Fibroblast of skin of scalp (primary cell): ENCODE data around the gene GAPVD1.
"Not testable (repeated sequence)": the region's sequence is repeated elsewhere in the genome, so short reads cannot be mapped to it uniquely, and the experiment has no call there.

Experiments used
- DNase-seq: peaks from one replicate; pipeline ENCODE4 v3.0.0-alpha.2; 2013

The GAPVD1 gene

DNA sequence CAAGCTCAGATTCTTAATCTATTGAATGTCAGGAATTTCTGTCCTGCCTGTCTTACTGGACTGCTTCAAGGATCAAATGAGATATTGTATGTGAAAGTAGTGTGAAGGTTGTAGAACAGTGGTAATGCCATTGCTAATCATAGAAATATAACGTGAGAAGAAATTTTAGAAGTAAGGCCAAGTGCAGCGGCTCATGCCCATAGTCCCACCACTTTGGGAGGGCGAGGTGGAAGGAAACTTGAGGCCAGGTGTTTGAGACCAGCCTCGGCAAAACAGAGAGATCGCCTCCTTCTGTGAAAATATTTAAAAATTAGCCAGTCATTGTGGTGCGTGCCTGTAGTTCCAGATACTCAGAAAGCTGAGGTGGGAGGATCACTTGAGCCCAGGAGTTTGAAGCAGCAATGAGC, 15.4 kb upstream of the GAPVD1 start:
- no peak for DNase-seq

DNA sequence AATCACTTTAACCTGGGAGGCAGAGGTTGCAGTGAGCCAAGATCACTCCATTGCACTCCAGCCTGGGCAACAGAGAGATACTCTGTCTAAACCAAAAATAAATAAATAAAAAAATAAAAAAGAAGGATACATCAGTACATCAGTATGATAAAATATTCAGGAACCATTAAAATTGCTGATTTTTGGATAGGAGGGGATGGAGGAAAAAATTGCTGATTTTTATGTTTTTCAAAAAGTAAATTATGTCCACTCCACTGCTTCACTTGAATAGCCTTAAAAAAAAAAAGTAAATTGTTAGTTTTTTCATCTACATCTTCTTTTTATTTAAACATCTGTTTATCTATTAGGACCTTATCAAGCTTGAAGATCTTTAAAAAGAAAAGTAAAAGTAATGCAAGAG, 7.4 kb upstream of the GAPVD1 start:
- DNase-seq = no peak

- no peak for DNase-seq
Observed at GRCh38 chr9:125255781-125256391, 5.7 kb upstream of the GAPVD1 start.

GRCh38 chr9:125258160-125258785, 3.4 kb upstream of the GAPVD1 start:
- no peak for DNase-seq

- DNase-seq = no peak
Observed at GRCh38 chr9:125258832-125259534, 2.6 kb upstream of the GAPVD1 start.

DNA sequence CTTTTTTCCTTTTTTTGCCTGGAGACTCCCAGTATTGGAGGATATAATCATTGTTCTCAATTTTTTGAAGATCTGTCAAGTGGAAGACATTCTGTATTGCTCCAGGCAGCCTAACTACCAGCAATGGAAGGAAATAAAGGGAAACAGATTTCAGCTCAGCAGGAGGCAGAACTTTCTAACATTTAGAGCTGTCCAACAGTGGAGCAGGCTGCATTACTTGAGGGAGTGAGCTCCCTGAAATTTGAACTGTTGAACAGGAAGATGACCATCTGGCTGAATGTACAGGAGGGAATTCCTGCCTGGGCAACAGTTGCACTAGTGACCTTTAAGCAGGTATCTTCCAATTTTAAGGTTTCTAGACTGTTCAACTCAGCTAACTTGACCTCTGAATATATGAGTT, 1.1 kb upstream of the GAPVD1 start:
- DNase-seq = no peak

DNA sequence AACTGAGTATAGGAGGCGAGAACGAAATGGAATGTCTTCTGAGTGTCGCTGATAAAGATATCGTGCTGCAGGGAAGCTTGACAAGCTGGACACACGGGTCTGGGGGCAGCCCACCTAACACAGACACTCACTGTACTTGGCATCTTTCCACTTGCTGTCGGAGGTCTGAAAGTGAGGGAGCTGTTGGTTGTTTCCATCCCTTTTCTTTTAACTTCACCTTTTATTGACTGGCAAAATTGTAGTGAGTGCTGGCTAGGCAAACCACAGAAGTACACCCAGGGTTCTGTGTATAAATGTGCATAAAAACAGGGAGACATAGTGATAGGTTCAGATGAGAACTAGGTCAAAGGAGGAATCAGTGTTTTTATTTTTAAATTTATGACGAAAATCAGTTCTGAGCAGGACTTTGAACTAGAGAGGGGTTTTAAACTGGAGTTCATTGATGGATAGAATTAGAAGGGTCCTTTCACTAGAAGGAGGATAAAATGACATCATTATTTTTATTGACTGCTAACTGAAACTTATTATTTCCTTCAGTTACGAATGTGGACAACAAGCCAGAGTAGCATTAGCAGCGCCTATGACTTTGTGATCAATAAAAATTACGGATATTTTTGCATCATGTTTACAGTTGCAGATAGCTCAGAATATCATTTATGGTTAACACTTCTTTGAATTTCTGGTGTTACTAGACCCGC, 817 bp downstream of the GAPVD1 start:
- no peak for DNase-seq

- not testable (repeated sequence) for DNase-seq
Observed at GRCh38 chr9:125264068-125264467, 2.4 kb downstream of the GAPVD1 start.

DNA sequence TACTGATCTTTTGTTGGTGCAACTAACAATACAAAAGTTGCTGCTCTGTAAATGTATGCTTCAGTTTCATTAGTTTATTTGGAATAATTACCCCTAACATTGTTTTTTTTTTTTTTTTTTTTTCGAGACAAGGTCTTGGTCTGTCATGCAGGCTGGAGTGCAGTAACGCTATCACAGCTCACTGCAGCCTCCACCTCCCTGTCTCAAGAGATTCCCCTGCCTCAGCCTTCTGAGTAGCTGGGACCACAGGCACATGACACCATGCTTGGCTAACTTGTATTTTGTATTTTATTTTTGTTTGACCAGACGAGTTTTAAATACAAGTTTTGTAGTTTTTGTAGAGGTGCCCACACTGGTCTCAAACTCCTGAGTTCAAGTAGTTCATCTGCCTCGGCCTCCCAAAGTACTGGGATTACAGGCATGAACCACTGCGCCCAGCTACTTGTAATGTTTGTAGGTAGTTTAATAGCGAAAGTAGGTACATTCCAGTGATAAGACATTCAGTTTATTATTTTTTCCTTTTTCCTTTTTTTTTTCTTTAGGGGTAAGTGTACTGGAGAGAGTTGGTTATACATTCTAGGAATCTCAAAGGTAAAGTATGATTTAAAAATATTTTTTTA, 6.9 kb downstream of the GAPVD1 start:
- no peak for DNase-seq

DNA sequence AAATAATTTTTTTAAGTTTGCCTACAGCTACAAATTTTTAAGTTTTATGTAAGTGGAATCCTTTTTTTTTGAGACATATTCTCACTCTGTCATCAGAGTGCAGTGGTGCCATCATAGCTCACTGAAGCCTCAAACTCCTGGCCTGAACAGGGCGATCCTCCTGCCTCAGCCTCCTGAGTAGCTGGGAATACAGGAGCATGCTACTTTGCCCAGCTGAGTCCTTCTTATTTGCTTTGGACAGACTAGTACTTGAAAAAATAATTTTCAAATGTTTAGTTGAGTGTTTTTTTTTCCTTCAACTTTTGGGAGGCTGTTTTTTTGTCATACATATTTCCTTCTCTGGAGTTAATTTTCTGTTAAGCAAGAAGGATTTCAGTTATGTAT, 7.4 kb downstream of the GAPVD1 start:
- no peak for DNase-seq

DNA sequence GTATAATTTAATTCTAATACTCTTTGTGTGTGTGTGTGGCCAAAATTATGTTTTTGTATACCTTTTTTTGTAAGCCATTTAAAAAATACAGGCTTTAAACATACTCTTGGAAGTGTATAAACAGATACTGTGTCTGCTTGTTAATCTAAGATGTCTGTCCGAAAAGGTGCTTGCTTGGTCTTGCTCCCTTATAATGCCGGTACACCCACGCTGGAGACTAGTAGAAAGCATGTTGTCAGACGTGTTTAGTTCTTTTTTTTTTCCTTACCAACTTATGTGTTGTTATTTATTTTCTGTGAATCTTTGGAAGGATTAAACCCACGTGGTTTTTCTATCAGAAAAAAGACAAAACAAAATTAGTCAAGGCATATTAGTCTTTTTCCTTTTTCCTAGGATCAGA, 9.5 kb downstream of the GAPVD1 start:
- no peak for DNase-seq

DNA sequence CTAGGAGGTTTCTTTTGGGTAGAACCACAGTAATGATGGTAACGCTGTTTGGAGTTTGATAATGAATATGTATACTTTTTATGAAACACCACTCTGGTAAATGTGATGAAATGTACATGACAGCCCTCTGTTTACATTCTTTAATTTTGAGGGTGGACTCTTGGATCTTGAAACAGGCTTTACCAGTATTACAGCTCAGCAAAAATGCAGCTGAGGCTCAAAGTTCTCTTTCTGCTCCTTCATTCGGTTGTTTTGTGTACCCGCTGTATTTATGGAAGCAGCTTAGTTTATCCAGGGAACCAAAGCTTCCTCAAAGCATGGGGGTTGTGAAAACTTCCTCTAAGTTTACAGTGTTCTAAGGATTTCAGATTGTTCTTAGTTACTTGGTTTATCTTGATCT, 11.1 kb downstream of the GAPVD1 start:
- no peak for DNase-seq

- no peak for DNase-seq
Observed at GRCh38 chr9:125276771-125277170, 15.1 kb downstream of the GAPVD1 start.

DNA sequence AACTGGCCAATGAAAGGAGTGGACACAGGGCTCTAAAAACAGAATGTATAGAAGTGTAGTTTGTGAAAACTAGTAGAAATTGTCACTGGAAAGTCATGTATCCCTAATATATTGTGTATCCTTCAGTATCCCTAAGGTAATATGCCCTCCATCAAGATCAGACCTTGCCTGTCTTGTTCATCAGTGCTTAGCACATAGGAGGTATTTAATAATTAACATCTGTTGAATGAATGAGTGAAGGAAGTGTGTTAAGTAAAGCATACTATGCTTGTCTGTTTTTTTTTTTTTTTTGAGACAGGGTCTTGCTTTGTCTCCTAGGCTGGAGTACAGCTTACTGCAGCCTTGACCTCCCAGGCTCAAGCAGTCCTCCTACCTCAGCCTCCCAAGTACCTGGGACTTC, 15.8 kb downstream of the GAPVD1 start:
- DNase-seq = no peak

DNA sequence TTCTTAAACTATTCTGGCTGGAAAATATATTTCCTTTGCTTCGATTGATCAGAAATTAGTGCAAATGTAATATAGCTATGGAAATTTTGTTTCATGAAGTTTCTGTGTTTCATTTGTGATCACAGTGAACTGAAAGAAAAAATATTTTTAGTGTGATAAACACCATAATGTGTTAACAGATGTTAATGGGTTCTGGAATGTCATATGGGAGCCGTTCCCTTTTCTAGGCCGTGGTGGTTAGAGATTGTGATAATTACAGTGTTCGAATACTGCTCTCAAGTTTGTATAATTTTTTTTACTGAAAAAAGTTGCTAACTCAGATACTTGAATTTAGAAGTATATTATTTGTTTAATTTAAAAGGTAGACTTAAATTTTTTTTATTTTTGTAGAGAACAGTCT, 19.3 kb downstream of the GAPVD1 start:
- DNase-seq = no peak

GRCh38 chr9:125284855-125285254, 23.2 kb downstream of the GAPVD1 start:
- DNase-seq = no peak

DNA sequence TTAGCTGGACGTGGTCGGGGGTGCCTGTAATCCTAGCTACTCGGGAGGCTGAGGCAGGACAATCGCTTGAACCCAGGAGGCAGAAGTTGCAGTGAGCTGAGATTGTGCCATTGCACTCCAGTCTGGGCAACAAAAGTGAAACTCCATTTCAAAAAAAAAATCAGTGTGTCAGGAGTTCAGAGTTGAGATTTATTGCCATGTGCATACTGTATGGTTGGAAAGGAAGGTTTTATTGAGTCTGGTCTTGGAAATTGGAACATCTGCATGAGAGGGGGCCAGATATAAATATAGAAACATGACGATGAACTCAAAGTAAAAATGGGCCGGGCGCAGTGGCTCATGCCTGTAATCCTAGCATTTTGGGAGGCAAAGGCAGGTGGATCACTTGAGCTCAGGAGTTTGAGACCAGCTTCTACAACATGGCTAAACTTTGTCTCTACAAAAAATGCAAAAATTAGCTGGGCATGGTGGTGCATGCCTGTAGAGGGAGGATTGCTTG, 25.4 kb downstream of the GAPVD1 start:
- DNase-seq = not testable (repeated sequence)

GRCh38 chr9:125293134-125293533, 31.5 kb downstream of the GAPVD1 start:
- no peak for DNase-seq

- DNase-seq = no peak
Observed at GRCh38 chr9:125295657-125296056, 34.0 kb downstream of the GAPVD1 start.

GRCh38 chr9:125296843-125297372, 35.3 kb downstream of the GAPVD1 start:
- no peak for DNase-seq

GRCh38 chr9:125297917-125298316, 36.3 kb downstream of the GAPVD1 start:
- no peak for DNase-seq

DNA sequence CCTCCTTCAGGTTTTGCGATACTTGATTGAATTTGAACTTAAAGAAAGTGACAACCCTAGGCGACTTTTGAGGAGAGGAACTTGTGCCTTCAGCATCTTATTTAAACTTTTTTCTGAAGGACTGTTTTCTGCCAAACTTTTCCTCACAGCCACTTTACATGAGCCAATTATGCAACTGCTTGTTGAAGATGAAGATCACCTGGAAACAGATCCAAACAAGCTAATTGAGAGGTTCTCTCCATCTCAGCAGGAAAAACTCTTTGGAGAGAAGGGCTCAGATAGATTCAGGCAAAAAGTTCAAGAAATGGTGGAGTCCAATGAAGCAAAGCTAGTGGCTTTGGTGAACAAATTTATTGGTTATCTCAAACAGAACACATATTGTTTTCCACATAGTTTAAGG, 40.6 kb downstream of the GAPVD1 start:
- no peak for DNase-seq

DNA sequence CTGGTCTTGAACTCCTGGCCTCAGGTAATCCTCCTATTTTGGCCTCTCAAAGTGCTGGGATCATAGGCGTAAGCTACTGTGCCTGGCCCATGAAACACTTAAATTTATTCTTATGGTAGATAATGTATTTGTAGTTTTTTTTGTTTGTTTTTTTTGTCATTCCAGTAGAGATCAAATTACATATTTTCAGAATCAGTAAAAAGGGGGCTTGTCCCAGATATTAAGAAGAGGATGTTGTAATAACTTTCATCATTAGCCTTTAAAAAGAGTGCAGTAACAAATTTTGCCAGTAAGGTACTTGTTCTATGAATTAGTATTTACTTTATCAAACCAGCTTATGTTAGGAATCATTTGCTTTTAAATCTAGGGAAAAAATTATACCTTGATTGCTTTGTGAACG, 42.6 kb downstream of the GAPVD1 start:
- no peak for DNase-seq
